Activated CD4-positive, alpha-beta T cell treated with anti-CD3 and anti-CD28 coated beads, Interleukin-2, Interleukin-4, amounts not matched to agents 100 ng/mL and 50 ng/mL, durations not matched to agents 16 hours and 8 hours (primary cell): Measurements from ENCODE around the gene CYP4F22.
"Not testable (repeated sequence)": the region's sequence is repeated elsewhere in the genome, so short reads cannot be mapped to it uniquely, and the experiment has no call there.

Experiments used
- DNase-seq: peaks from one replicate; pipeline ENCODE4 v3.0.0-alpha.2; 2020; ENCODE audit warnings: low spot score

CYP4F22 gene

GRCh38 chr19:15495151-15495550 lies 13.2 kb upstream of the CYP4F22 start:
- DNase-seq = no peak

DNA sequence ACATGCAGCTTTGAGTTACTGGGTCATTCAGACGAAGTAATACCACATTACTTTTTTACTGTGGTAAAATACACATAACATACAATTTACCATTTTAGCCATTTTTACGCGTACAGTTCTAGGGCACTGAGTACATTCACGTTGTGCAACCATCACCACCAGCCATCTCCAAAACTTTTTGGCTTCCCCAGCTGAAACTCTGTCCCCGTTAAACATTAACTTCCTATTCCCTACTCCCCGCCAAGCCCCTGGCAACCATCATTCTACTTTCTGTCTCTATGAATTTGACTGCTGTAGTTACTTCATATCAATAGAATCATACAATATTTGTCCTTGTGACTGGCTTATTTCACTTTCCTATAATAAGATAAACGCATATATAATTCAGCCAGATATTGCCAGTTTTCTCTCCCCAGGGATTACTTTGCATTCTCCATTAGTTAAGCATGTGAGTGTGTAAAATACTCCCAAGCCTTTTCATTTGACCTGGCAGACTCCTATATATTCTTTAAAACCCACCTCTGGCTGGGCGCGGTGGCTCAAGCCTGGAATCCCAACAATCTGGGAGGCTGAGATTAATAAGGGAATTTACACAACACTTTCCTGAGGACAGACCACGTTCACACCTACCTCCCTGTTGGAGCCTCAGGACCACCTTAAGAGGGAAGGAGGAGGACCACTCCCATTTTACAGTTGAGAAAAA lies 10.0 kb upstream of the CYP4F22 start:
- no peak for DNase-seq

DNA sequence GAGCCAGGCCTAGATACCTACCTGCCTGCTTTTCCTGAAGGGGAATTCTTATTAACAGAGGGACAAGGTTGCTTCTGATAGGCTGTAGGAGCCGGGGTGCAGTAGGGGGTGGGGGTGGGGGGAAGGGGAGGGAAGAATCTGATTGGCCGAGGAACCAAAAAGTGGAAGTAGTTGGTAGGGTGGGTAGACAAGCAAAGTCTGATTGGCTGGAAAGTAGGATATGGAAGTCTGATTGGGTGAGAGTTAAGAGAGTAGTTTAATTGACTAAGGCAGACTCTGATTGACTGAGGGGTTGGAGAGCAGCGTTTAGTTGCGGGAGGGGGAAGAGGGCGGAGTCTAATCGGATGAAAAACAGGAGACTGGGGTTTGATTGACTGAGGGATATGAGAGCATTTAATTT lies 9.4 kb upstream of the CYP4F22 start:
- no peak for DNase-seq

DNA sequence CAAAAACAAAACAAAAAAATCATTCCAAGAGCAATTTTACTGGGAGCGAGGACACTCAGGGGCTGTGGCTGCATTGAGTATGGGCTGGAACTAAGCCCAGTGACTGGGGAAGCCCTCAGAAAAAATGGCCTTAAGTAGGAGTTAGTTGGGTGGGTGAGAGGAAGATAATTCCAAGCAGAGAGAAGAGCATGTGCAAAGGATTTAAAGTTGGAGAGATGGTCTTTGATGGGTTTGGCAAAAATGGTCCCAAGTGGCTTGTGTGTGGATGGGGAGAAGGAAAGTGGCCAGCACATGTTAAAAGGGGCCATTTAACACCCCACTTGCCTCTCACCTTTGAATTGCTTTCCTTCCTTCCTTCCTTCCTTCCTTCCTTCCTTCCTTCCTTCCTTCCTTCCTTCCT lies 6.7 kb upstream of the CYP4F22 start:
- DNase-seq = no peak

DNA sequence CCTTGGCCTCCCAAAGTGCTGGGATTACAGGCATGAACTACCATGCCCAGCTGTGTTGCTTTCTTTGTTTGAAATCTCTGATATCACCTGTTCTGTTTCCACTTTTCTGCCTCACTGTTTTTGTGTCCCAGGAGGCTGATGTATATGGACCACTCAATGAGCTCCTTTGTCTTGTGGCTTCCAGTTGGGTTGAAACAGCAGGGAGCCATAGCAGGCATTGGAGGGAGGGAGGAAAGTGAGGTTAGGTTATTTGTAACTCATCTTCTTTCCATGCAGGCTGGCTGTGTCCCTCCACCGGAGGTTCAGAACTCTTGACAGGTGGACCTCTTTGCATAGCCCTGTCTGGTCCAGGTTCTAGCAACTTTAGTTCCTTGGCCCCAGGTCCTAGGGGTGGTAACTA lies 6.1 kb upstream of the CYP4F22 start:
- DNase-seq = no peak

GRCh38 chr19:15506074-15506571 lies 2.2 kb upstream of the CYP4F22 start:
- DNase-seq = no peak

DNA sequence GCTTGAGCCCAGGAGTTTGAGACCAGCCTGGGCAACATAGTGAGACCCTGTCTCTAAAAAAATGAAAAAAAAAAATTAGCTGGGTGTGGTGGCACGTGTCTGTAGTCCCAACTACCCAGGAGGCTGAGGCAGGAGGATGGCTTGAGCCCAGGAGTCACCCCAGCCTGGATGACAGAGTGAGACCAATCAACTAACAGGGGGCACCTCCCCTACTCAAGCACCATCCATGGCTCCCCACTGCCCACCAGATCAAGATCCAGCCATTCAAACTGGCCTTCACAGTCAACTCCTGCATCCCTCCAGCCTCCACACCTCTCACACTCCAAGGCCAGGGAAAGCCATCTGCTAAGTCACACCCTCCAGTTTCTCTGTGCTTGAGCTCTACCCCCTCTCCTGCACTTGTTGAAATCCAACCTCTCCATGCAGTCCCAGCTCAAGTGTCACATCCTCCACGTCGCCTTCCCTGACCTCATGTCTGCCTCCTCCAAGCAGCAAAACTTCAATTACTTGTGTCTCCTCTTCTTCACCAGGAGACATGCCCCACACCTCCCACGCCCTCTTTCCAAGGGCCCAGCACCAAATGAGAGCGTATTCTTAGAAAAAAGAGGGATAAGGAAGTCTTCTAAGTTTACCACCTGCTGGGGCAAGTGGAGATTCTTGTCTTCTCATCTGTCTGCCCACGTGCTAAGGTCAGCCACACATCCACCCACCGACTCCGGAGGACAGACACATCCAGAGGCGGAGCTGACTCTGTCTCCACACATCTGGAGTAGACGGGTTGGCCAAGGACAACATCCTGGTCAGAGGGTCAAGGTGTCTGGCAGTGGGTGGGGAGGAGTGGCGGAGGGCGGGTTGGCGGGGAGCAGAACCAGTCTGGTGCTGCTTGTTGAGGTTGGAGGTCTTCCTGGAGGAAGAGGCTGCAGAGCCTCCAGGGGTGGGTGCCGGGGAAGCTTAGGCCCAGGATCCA lies 974 bp upstream of the CYP4F22 start:
- DNase-seq = no peak

- no peak for DNase-seq
Observed at GRCh38 chr19:15511671-15512424, 3.5 kb downstream of the CYP4F22 start.

- DNase-seq = not testable (repeated sequence)
Observed at GRCh38 chr19:15515227-15515625, 6.9 kb downstream of the CYP4F22 start.

- no peak for DNase-seq
Observed at GRCh38 chr19:15516363-15516762, 8.0 kb downstream of the CYP4F22 start.

DNA sequence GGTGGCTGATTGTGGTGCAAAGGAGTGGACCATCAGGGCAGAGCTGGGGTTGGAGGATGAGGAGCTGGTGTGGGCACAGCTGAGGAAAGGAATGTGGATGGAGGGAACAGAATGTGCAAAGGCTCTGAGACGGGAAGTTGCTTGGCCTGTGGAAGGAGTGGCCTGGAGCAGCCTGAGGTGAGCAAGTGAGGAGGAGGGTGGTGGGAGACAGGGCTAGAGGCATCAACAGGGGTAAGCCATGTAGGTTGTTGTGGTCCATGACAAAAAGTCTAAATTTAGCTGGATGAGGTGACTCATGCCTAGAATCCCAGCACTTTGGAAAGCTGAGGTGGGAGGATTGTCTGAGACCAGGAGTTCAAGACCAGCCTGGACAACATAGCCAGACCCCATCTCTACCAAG lies 9.5 kb downstream of the CYP4F22 start:
- no peak for DNase-seq

- no peak for DNase-seq
Observed at GRCh38 chr19:15519433-15519976, 11.2 kb downstream of the CYP4F22 start.

DNA sequence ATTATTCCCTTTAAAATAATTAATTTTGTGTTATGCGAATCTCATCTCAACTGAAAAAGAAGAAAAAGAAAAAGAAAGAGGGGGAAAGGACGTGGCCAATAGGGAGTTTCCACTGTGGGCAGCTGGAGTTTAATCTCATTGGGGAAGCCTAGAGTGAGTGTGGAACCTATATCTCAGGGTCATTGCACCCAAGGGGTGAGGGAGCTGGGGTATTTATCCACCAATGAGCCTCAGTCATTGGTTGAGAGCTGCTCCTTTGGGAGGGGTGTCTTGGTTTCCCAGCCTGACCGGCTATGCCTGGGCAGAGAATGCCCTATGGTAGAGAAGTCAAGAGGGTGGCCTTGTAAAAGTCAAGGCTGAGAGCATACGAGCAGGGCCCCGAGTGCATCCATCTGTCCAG lies 16.5 kb downstream of the CYP4F22 start:
- no peak for DNase-seq

DNA sequence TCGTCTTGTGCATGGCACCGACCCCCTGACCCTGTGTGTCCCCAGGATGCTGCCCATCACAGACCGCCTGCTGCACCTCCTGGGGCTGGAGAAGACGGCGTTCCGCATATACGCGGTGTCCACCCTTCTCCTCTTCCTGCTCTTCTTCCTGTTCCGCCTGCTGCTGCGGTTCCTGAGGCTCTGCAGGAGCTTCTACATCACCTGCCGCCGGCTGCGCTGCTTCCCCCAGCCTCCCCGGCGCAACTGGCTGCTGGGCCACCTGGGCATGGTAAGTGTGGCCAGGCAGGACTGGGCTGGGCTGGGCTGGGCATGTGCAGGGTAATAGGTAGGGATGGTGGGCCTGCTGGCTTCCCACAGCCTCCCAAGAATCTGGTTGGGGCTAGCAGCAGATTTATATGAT lies 17.0 kb downstream of the CYP4F22 start:
- no peak for DNase-seq

GRCh38 chr19:15526408-15526807 lies 18.1 kb downstream of the CYP4F22 start:
- no peak for DNase-seq

DNA sequence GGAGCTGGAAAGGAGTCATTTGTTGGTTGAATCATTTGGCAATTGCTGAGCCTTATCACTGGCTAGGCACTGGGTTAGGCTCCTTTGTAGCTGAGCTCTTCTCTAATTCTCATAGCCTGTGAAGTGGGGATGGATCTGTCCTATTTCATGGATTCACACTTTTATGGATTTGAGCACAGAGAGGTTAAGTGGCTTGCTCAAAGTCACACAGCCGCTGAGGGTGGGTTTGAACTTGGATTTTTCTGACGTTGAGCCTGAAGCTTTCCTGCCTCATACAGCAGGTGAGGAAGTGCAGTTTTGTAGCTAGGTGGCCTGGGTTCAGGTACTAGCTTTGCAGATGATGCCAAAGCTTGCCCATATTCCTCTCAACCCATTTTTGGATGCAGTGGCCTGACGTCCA lies 19.4 kb downstream of the CYP4F22 start:
- DNase-seq = no peak

- no peak for DNase-seq
Observed at GRCh38 chr19:15529774-15530372, 21.5 kb downstream of the CYP4F22 start.

GRCh38 chr19:15532779-15533521 lies 24.6 kb downstream of the CYP4F22 start:
- DNase-seq = peak; percentile 36

DNA sequence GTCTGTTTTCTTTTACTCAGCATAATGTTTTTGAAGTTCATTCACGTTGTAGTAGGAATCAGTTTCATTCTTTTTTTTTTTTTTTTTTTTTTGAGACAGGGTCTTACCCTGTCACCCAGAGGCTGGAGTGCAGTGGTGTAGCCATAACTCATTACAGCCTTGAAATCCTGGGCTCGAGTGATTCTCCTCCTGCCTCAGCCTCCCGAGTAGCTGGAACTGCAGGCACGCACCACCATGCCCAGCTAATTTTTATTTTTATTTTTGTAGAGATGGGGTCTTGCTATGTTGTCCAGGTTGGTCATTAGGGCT lies 25.2 kb downstream of the CYP4F22 start:
- DNase-seq = not testable (repeated sequence)

DNA sequence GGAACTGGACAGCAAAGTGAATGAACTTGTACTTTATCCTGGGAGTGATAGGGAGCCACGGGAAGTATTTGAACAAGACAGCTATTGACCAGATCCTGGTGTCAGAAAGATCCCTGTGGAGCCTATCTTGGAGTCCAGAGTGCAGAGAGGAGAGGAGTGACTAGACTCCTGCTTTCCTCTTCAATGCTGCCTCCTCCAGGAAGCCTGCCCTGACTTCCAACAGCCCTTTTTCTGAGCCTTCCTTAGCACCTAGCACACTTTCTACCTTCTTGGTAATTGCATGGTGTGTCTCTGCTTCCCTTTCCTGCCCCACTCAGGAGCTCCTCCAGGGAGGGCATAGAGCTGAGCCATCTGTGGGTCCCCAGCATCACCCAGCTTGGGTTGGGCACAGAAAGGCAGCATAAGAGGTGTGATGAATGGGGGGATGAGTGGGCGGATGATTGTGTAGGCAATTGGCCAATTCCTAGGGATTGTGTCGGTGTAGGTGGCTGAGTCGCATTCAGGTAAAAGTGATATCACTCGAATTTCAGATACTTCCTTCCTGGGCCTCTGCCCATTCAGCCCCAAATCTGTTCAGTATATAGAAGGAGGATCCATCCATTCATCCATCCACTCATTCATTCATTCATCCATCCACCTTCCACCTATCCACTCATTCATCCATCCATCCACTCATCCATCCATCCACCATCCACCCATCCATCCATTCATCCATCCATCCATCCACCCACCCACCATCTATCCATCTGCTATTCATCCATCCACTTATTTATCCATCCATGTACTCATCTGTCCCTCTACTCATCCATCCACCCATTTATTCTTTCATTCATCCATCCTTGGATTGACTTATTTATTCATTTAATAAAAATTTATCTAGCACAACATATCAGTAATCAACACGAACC lies 26.9 kb downstream of the CYP4F22 start:
- no peak for DNase-seq
